Progenitor cell of endocrine pancreas (in vitro differentiated cells): ENCODE measurements around the gene ANKS3. TPM values are rescaled to one million over a fixed set of nuclear protein-coding genes. Genes with fewer than 3 reads are reported as not detected.

ENCODE experiments used
- DNase-seq: peaks from one replicate; pipeline ENCODE4 v3.0.0; 2021; ENCODE audit warnings: low spot score; ENCODE audit not compliant: unreplicated experiment
- H3K27ac Mint-ChIP-seq: 2 replicates; pipeline ENCODE4 v1.8.0; 2021; ENCODE audit warnings: mild to moderate bottlenecking, moderate library complexity, mixed read lengths
- H3K27me3 Mint-ChIP-seq: 2 replicates; pipeline ENCODE4 v1.8.0; 2021; ENCODE audit warnings: mixed read lengths
- H3K36me3 Mint-ChIP-seq: 2 replicates; pipeline ENCODE4 v1.8.0; 2022; ENCODE audit warnings: mixed read lengths; ENCODE audit not compliant: insufficient read depth
- H3K4me1 Mint-ChIP-seq: 2 replicates; pipeline ENCODE4 v1.8.0; 2021; ENCODE audit warnings: low read depth, mixed read lengths
- H3K4me3 Mint-ChIP-seq: 2 replicates; pipeline ENCODE4 v1.8.0; 2021; ENCODE audit warnings: low read depth, mild to moderate bottlenecking, moderate library complexity, mixed read lengths
- H3K9me3 Mint-ChIP-seq: 2 replicates; pipeline ENCODE4 v1.8.0; 2021; ENCODE audit warnings: low read depth, mixed read lengths
- total RNA-seq: library from RNA; stranded (reverse); gene quantifications from 2 replicates; pipeline ENCODE4 v1.2.1, GENCODE V29; 2021
- TF ChIP-seq, protein P1 (sequence below): fragments of 200-600 bp; sonication (generic); IDR thresholded peaks from one replicate; pipeline ENCODE4 v1.5.0; 2021; ENCODE audit warnings: antibody characterized with exemption, mild to moderate bottlenecking; ENCODE audit not compliant: unreplicated experiment

ANKS3 gene
- total RNA-seq, 1 donor from 2014 or later = 45.0 TPM

GRCh38 chr16:4723071-4723767 lies 10.9 kb downstream of the ANKS3 start:
- Mint-ChIP-seq H3K4me3 (no peak overlapping the region), H3K27ac (no peak overlapping the region)
- no peak for DNase-seq

GRCh38 chr16:4718466-4718865 lies 15.6 kb downstream of the ANKS3 start:
- no peaks in the 10 kb centered on the region for H3K27me3 Mint-ChIP-seq
- peaks cover 16% of the 10 kb centered on the region for H3K36me3 Mint-ChIP-seq
- TF ChIP-seq, protein P1, sequence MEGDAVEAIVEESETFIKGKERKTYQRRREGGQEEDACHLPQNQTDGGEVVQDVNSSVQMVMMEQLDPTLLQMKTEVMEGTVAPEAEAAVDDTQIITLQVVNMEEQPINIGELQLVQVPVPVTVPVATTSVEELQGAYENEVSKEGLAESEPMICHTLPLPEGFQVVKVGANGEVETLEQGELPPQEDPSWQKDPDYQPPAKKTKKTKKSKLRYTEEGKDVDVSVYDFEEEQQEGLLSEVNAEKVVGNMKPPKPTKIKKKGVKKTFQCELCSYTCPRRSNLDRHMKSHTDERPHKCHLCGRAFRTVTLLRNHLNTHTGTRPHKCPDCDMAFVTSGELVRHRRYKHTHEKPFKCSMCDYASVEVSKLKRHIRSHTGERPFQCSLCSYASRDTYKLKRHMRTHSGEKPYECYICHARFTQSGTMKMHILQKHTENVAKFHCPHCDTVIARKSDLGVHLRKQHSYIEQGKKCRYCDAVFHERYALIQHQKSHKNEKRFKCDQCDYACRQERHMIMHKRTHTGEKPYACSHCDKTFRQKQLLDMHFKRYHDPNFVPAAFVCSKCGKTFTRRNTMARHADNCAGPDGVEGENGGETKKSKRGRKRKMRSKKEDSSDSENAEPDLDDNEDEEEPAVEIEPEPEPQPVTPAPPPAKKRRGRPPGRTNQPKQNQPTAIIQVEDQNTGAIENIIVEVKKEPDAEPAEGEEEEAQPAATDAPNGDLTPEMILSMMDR = no peak
- DNase-seq = no peak
- H3K4me1 Mint-ChIP-seq = no peaks in the 10 kb centered on the region
- no peaks in the 10 kb centered on the region for H3K9me3 Mint-ChIP-seq
- no peak overlapping the region for H3K4me3 Mint-ChIP-seq
- H3K27ac Mint-ChIP-seq = peak overlapping the region; percentile 4

More at GRCh38 chr16:4723071-4723767, 10.9 kb downstream of the ANKS3 start:
- TF ChIP-seq, protein P1 = no peak
- H3K4me1 Mint-ChIP-seq = no peaks in the 10 kb centered on the region
- H3K36me3 Mint-ChIP-seq = peaks cover 10% of the 10 kb centered on the region
- H3K9me3 Mint-ChIP-seq = no peaks in the 10 kb centered on the region
- H3K27me3 Mint-ChIP-seq = no peaks in the 10 kb centered on the region

DNA sequence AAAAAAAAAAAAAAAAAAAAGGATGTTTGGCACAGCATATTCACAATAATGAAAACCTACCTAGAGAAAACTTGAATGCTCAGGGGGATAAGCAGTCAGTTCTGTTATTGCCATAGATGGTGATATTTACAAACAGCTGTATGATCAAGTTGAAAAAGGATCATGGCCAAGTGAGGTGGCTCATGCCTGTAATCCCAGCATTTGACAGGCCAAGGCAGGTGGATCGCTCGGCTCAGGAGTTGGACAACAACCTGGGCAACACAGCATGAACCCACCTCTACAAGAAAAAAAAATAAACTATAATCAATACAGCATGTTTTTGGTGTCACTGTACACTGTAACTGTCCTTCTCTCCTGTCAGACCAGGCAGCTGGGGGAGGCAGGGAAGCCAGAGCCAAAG lies 19.1 kb downstream of the ANKS3 start:
- Mint-ChIP-seq H3K4me3 (no peak overlapping the region), H3K4me1 (no peaks in the 10 kb centered on the region), H3K9me3 (no peaks in the 10 kb centered on the region), H3K27me3 (no peaks in the 10 kb centered on the region), H3K27ac (no peak overlapping the region), H3K36me3 (peaks cover 15% of the 10 kb centered on the region)
- TF ChIP-seq, protein P1 = no peak
- DNase-seq = no peak

DNA sequence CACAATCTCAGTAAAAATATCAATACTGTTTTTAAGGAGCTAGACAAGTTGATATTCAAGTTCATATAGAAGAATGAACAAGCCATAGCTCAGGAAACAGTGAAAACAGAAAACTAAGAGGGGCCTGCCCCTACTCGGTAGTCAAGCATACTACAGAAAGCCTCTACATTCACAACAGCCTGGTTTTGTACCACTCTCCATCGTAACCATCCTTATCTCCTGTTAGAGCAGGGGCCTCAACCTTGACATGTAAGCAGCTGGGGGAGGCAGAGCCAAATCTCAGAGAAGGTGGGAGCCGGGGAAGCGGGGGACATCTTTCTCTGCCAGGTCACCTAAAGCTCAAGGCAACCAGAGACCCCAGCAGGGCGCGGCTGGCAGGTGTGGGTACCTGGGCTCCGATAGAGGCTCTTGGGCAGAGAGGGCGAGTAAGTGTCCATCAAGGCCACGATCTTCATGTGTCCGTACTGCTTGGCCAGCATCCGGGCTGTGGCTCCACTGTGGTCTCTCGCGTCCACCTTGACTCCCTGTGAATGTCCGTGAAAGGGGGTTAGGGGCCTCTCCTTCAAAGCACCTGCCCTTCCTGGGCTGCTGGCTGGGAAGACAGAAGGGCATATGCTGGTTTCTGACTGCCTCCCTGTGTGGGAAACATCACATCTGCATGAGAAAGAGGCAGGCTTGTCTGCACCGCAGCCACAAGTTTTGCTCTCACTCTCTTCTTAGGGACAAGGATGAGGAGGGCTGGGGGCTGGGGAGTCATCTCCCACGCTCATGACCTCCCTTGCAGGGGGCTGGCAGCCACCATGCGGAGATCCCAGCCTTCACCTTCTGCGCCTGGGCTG lies 20.2 kb downstream of the ANKS3 start:
- H3K27ac Mint-ChIP-seq = no peak overlapping the region

DNA sequence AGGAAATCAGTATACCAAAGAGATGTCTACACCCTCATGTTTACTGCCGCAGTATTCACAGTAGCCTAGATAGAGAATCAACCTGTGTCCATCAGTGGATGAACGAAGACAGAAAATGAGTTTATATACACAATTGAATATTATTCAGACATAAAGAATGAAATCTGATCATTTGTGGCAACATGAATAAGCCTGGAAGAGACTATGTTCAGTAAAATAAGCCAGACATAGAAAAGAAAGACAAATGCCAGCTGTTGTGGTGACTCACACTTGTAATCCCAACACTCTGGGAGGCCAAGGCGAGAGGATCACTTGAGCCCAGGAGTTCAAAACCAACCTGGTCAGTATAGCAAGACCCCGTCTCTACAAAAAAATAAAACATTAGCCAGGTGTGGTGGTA lies 24.6 kb downstream of the ANKS3 start:
- peaks cover 18% of the 10 kb centered on the region for H3K36me3 Mint-ChIP-seq
- H3K4me3 Mint-ChIP-seq = no peak overlapping the region
- DNase-seq = no peak
- H3K9me3 Mint-ChIP-seq = no peaks in the 10 kb centered on the region
- no peaks in the 10 kb centered on the region for H3K27me3 Mint-ChIP-seq
- TF ChIP-seq, protein P1 = no peak
- no peaks in the 10 kb centered on the region for H3K4me1 Mint-ChIP-seq
- no peak overlapping the region for H3K27ac Mint-ChIP-seq

More for the DNA sequence above, 20.2 kb downstream of the ANKS3 start:
- Mint-ChIP-seq H3K36me3 (peaks cover 20% of the 10 kb centered on the region), H3K27me3 (no peaks in the 10 kb centered on the region), H3K4me3 (no peak overlapping the region), H3K9me3 (no peaks in the 10 kb centered on the region), H3K4me1 (no peaks in the 10 kb centered on the region)
- TF ChIP-seq, protein P1 = no peak
- DNase-seq = no peak
